Measurements from ENCODE around the gene RORC.

DNA sequence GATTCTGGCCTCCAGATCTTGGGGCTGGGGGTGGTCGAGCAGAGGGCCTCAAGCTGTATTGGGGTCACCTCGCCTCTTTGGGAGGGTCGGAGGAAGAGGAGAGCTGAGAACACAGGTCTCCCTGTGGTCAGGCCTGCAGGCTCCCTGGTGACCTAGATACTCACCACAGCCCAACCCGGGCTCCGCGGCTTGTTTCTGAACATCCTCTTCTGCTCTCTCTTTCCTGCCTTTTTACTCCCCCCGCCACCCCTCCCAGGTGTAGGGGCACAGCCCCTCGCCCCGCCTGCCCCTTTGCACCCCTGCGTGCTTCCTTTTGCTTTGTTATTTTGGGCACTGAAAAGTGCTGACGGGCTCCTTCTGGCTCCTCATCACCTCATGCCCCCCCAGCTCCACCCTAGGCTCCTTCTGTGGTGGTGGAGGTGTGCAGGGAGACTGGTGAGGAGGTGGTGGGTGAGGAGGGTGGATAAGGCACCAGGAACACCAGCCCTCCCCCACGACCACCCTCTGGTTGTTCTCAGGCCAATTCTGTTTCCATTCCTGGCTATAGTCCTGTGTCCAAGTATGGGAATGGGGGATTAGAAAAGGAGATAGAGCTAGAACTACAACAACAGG, 15.8 kb downstream of the RORC start:
- no peak for TF ChIP-seq POLR2AphosphoS5 (IDR thresholded peaks at IDR 0.05)
- TF ChIP-seq, protein P1, sequence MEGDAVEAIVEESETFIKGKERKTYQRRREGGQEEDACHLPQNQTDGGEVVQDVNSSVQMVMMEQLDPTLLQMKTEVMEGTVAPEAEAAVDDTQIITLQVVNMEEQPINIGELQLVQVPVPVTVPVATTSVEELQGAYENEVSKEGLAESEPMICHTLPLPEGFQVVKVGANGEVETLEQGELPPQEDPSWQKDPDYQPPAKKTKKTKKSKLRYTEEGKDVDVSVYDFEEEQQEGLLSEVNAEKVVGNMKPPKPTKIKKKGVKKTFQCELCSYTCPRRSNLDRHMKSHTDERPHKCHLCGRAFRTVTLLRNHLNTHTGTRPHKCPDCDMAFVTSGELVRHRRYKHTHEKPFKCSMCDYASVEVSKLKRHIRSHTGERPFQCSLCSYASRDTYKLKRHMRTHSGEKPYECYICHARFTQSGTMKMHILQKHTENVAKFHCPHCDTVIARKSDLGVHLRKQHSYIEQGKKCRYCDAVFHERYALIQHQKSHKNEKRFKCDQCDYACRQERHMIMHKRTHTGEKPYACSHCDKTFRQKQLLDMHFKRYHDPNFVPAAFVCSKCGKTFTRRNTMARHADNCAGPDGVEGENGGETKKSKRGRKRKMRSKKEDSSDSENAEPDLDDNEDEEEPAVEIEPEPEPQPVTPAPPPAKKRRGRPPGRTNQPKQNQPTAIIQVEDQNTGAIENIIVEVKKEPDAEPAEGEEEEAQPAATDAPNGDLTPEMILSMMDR (IDR thresholded peaks at IDR 0.05), result no peak
- TF ChIP-seq POLR2A (IDR thresholded peaks at IDR 0.05), result no peak
